Sigmoid colon (tissue), 7 donors: ENCODE measurements around the gene TMPRSS9. TPM values are rescaled to one million over a fixed set of nuclear protein-coding genes. Genes with fewer than 3 reads are reported as not detected.
"Not testable (repeated sequence)": the region's sequence is repeated elsewhere in the genome, so short reads cannot be mapped to it uniquely, and the experiment has no call there.

Experiments used
- DNase-seq: peaks from one replicate; pipeline ENCODE4 v3.0.0-alpha.2; 2019
- H3K27ac ChIP-seq, 4 donors: fragments of 200-600 bp; sonication (generic); one replicate each; pipeline ENCODE4 v1.5.1; 2016 to 2019; ENCODE audit warnings: mild to moderate bottlenecking in 1 of 4
- H3K27me3 ChIP-seq, 3 donors: fragments of 200-600 bp; sonication (generic); one replicate each; pipeline ENCODE4 v1.5.1; 2019; ENCODE audit warnings: mild to moderate bottlenecking in 1 of 3
- H3K36me3 ChIP-seq, 4 donors: fragments of 200-600 bp; sonication (generic); one replicate each; pipeline ENCODE4 v1.5.1; 2016 to 2019
- H3K4me1 ChIP-seq, 4 donors: fragments of 200-600 bp; sonication (generic); one replicate each; pipeline ENCODE4 v1.5.1; 2017 to 2019
- H3K4me3 ChIP-seq, 4 donors: fragments of 200-600 bp; sonication (generic); one replicate each; pipeline ENCODE4 v1.5.1; 2017 to 2019; ENCODE audit warnings: mild to moderate bottlenecking in 2 of 4, moderate library complexity in 1 of 4
- H3K9me3 ChIP-seq, 4 donors: fragments of 200-600 bp in 3 of 4; sonication (generic) in 3 of 4; one replicate each; pipeline versions ENCODE4 v1.5.1 to v1.6.1; 2013 to 2019
- CTCF ChIP-seq, 4 experiments: fragments of 450-650 bp in 3 of 4; fragments of 200-600 bp in 1 of 4; IDR thresholded peaks; one replicate each; pipeline ENCODE4 v1.5.1; 2016 to 2019; ENCODE audit warnings: antibody characterized with exemption in 4 of 4, mild to moderate bottlenecking in 3 of 4, moderate library complexity in 2 of 4
- EP300 ChIP-seq, 4 donors: sonication (generic); formaldehyde crosslinking; IDR thresholded peaks; one replicate each; pipeline ENCODE4 v1.6.1; 2017; ENCODE audit warnings: antibody characterized with exemption in 4 of 4
- POLR2A ChIP-seq, 2 donors: fragments of 450-650 bp; IDR thresholded peaks; one replicate each; pipeline ENCODE4 v1.6.1; 2016; ENCODE audit warnings: antibody characterized with exemption in 2 of 2, mild to moderate bottlenecking in 2 of 2, moderate library complexity in 2 of 2
- POLR2AphosphoS5 ChIP-seq, 4 donors: sonication (generic); formaldehyde crosslinking; IDR thresholded peaks; one replicate each; pipeline ENCODE4 v1.6.1; 2017; ENCODE audit warnings: antibody characterized with exemption in 4 of 4
- whole genome bisulfite sequencing, 2 donors: extraction: QIAGEN DNeasy Blood & Tissue Kit; methylation state at CpG; one replicate each; pipeline ENCODE4 v1.1.7; 2013; 5-methylcytosine and 5-hydroxymethylcytosine counted together
- intact Hi-C: fragments of 100-400 bp; cut with DNase I; formaldehyde crosslinking; loops from one replicate; pipeline ENCODE4 v1.15.1; 2023
- polyA plus RNA-seq, 3 donors: library from polyadenylated mRNA; stranded (reverse); fragments of 200-250 nt; gene quantifications; one replicate each; pipeline ENCODE4 v1.2.3, GENCODE V29; 2013
- total RNA-seq, 4 donors: library from RNA; depleted of rRNA; stranded (reverse); fragments of >200 nt; gene quantifications; one replicate each; pipeline ENCODE4 v1.1.0, GENCODE V29; 2016
- donor health status: healthy with polysubstance abuse.
- donor health status: Bipolar disorder and iron deficiency.
- donor health status: healthy.

The TMPRSS9 gene
- total and polyA plus RNA-seq, 7 donors: 0.16 to 0.68 (median 0.27) TPM; not detected in 3

DNA sequence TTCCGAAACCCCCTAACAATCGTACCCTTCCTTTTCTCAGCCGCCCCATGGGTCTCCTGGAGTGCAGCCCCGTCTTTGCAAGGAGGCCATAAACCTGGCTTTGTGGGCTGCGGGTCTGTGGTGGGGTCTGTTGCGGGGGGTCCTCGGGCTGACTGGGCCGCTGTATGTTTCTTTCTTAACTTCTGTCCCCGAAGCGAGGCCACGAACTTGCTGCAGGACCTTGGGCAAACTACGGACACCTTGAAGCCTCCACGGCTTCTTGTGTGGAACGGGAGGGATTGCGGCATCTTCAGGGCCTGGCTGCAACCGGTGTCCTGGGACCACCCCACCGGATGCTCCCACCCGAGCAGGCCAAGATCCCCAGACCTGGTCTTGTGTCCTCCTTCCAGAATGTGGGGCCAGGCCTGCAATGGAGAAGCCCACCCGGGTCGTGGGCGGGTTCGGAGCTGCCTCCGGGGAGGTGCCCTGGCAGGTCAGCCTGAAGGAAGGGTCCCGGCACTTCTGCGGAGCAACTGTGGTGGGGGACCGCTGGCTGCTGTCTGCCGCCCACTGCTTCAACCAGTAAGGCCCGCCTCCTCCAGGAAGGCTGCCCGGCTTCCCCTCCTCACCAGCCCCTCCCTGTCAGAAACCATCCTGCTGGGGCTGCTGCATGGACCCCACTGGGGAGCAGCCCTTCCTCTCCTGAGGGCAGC lies 55.4 kb downstream of the TMPRSS9 start:
- 88 to 90% methylated on average over 29 of the region's 29 CpGs for WGBS, 2 donors
- intact Hi-C loops: no loop called here

DNA sequence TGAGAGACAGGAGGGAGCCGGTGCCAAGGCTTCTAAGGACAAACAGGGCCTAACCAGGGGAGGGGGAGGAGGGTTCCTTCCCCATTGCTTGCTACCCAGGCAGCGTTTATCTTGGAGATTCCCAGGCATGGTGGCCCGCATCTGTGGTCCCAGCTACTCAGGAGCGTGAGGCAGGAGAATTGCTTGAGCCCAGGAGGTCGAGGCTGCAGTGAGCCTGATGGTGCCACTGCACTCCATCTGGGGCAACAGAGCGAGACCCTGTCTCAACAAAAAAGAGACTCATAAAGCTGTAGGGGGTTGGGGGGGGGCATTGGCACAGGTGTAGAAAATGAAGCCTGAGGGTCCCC lies 55.9 kb downstream of the TMPRSS9 start:
- Histone ChIP-seq H3K9me3 (no peaks in the 10 kb centered on the region), H3K27me3 (no peaks in the 10 kb centered on the region), H3K36me3 (peaks cover 0 to 16% (median 2%) of the 10 kb centered on the region in 4 donors), H3K4me3 (no peak overlapping the region), H3K4me1 (no peaks in the 10 kb centered on the region), H3K27ac (no peak overlapping the region)
- TF ChIP-seq POLR2AphosphoS5 (IDR thresholded peaks at IDR 0.05) (no peak), CTCF (IDR thresholded peaks at IDR 0.05) (no peak), POLR2A (IDR thresholded peaks at IDR 0.05) (no peak), EP300 (IDR thresholded peaks at IDR 0.05) (no peak)
- DNase-seq: no peak
- WGBS, 2 donors: 76 to 78% methylated on average over 6 of the region's 6 CpGs
- intact Hi-C loops: no loop called here

More for the DNA sequence above, 55.4 kb downstream of the TMPRSS9 start:
- Histone ChIP-seq H3K4me1 (no peaks in the 10 kb centered on the region), H3K36me3 (peaks cover 0 to 16% (median 2%) of the 10 kb centered on the region in 4 donors), H3K27ac (no peak overlapping the region), H3K27me3 (no peaks in the 10 kb centered on the region), H3K4me3 (no peak overlapping the region), H3K9me3 (no peaks in the 10 kb centered on the region)
- TF ChIP-seq CTCF (IDR thresholded peaks at IDR 0.05) (no peak), POLR2A (IDR thresholded peaks at IDR 0.05) (no peak), EP300 (IDR thresholded peaks at IDR 0.05) (no peak), POLR2AphosphoS5 (IDR thresholded peaks at IDR 0.05) (no peak)
- DNase-seq: no peak

GRCh38 chr19:2416321-2417097 lies 56.4 kb downstream of the TMPRSS9 start:
- Histone ChIP-seq H3K9me3 (no peaks in the 10 kb centered on the region), H3K36me3 (peaks cover 0 to 16% (median 2%) of the 10 kb centered on the region in 4 donors), H3K4me3 (no peak overlapping the region), H3K4me1 (no peaks in the 10 kb centered on the region), H3K27ac (no peak overlapping the region), H3K27me3 (no peaks in the 10 kb centered on the region)
- DNase-seq: no peak
- TF ChIP-seq EP300 (IDR thresholded peaks at IDR 0.05): no peak
- TF ChIP-seq CTCF (IDR thresholded peaks at IDR 0.05): no peak
- TF ChIP-seq POLR2A (IDR thresholded peaks at IDR 0.05): no peak
- no peak for TF ChIP-seq POLR2AphosphoS5 (IDR thresholded peaks at IDR 0.05)
- WGBS, 2 donors: 92% methylated on average over 19 of the region's 19 CpGs
- intact Hi-C loops: no loop called here

DNA sequence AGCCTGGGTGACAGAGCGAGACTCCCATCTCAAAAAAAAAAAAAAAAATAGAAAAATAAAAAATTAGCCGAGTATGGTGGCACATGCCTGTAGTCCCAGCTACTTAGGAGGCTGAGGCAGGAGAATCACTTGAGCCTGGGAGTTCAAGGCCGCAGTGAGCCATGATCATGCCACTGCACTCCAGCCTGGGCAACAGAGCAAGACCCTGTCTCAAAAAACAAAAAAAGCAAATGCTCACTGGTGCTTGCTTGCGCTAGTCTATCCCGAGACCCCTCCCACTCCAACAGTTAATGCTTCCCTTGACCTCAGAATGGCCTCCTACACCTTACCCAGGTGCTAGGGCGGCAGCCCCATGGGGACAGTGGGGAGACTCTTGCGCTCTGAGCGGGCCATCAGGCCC lies 57.4 kb downstream of the TMPRSS9 start:
- peaks cover 0 to 16% (median 2%) of the 10 kb centered on the region in 4 donors for H3K36me3 ChIP-seq
- H3K27me3 ChIP-seq, intact Hi-C loops, DNase-seq, H3K4me3 ChIP-seq, H3K9me3 ChIP-seq, H3K4me1 ChIP-seq, H3K27ac ChIP-seq: not testable (repeated sequence)
- WGBS, 2 donors: 95 to 98% methylated on average over 8 of the region's 8 CpGs

DNA sequence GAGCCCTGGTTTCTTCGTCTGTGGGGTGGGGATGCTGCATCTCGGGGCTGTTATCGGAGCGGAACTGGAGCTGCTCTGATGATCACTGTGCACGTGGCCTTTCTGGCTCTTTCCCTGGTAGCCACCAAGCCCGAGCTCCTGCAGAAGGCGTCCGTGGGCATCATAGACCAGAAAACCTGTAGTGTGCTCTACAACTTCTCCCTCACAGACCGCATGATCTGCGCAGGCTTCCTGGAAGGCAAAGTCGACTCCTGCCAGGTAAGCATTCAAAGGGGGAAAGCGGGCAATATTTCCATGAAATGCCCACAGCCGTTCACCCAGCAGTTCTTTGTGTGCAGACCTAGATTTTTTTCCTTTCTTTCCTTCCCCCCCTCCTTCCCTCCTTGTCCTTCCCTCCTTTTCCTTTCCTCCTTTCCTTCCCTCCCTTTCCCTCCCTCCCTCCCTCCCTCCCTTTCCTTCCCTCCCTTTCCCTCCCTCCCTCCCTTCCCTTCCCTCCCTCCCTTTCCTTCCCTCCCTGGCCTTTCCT lies 57.9 kb downstream of the TMPRSS9 start:
- TF ChIP-seq POLR2A (IDR thresholded peaks at IDR 0.05): no peak
- TF ChIP-seq POLR2AphosphoS5 (IDR thresholded peaks at IDR 0.05): no peak
- TF ChIP-seq EP300 (IDR thresholded peaks at IDR 0.05): no peak
- TF ChIP-seq CTCF (IDR thresholded peaks at IDR 0.05): no peak
- H3K4me1 ChIP-seq: peaks cover 0 to 4% (median 0%) of the 10 kb centered on the region in 4 donors
- no peak for DNase-seq
- H3K36me3 ChIP-seq: peaks cover 0 to 16% (median 2%) of the 10 kb centered on the region in 4 donors
- H3K27me3 ChIP-seq: no peaks in the 10 kb centered on the region
- no peak overlapping the region for H3K27ac ChIP-seq
- intact Hi-C loops: no loop called here
- no peaks in the 10 kb centered on the region for H3K9me3 ChIP-seq
- H3K4me3 ChIP-seq: no peak overlapping the region
- WGBS, 2 donors: 85 to 88% methylated on average over 13 of the region's 13 CpGs
